HepG2 (cell line): Measurements from ENCODE around the gene MAN1C1. TPM values are rescaled to one million over a fixed set of nuclear protein-coding genes. Genes with fewer than 3 reads are reported as not detected.

Experiments
- ARNT2 ChIP-seq: sonication (generic); formaldehyde crosslinking; IDR thresholded peaks from 2 replicates; pipeline ENCODE4 v1.8.0; 2022; ENCODE audit warnings: mild to moderate bottlenecking, low read depth, missing genetic modification reagents, moderate library complexity
- GFI1 ChIP-seq: sonication (generic); formaldehyde crosslinking; IDR thresholded peaks from 2 replicates; pipeline ENCODE4 v1.5.0; 2020; ENCODE audit warnings: missing genetic modification reagents, mild to moderate bottlenecking, borderline replicate concordance
- KLF16 ChIP-seq, 2 experiments: sonication (generic) in 1 of 2; formaldehyde crosslinking in 1 of 2; IDR thresholded peaks; 2 replicates each; pipeline versions ENCODE4 v1.6.1 to v1.8.0; 2016 to 2023; ENCODE audit warnings: missing genetic modification reagents in 2 of 2, missing compliant biosample characterization in 1 of 2
- MTA1 ChIP-seq: sonication (generic); formaldehyde crosslinking; IDR thresholded peaks from 2 replicates; pipeline ENCODE4 v1.4.0; 2020; ENCODE audit warnings: missing genetic modification reagents, mild to moderate bottlenecking, borderline replicate concordance
- NFYB ChIP-seq: sonication (generic); formaldehyde crosslinking; IDR thresholded peaks from 2 replicates; pipeline ENCODE4 v1.4.0; 2020; ENCODE audit warnings: missing genetic modification reagents
- POLR2A ChIP-seq, 2 experiments: IDR thresholded peaks; 2 replicates each; pipeline ENCODE4 v1.6.1; 2011; ENCODE audit warnings: low read depth in 2 of 2, low read length in 2 of 2, mild to moderate bottlenecking in 1 of 2, moderate library complexity in 1 of 2; ENCODE audit not compliant: insufficient read depth in 1 of 2
- PTBP1 ChIP-seq: fragments of 200-400 bp; formaldehyde crosslinking; IDR thresholded peaks from 2 replicates; pipeline ENCODE4 v1.6.1; 2018; ENCODE audit warnings: low read length, low read depth; ENCODE audit not compliant: poor library complexity, severe bottlenecking
- TFDP1 ChIP-seq: IDR thresholded peaks from 2 replicates; pipeline ENCODE4 v1.6.1; 2016; ENCODE audit warnings: missing compliant biosample characterization, missing genetic modification reagents, borderline replicate concordance
- ZNF251 ChIP-seq: sonication (generic); formaldehyde crosslinking; IDR thresholded peaks from 2 replicates; pipeline ENCODE4 v1.9.0; 2021; ENCODE audit warnings: mild to moderate bottlenecking, missing genetic modification reagents
- ZNF547 ChIP-seq: sonication (generic); formaldehyde crosslinking; IDR thresholded peaks from 2 replicates; pipeline ENCODE4 v1.5.1; 2020; ENCODE audit warnings: mild to moderate bottlenecking, missing genetic modification reagents
- ZNF580 ChIP-seq: IDR thresholded peaks from 2 replicates; pipeline ENCODE4 v1.6.1; 2016; ENCODE audit warnings: low read depth, borderline replicate concordance
- ZNF652 ChIP-seq: IDR thresholded peaks from 2 replicates; pipeline ENCODE4 v1.6.1; 2016; ENCODE audit warnings: low read depth, borderline replicate concordance
- ZNF7 ChIP-seq: IDR thresholded peaks from 2 replicates; pipeline ENCODE4 v1.6.1; 2016; ENCODE audit warnings: missing biosample characterization, missing genetic modification reagents
- ZNF724P ChIP-seq: sonication (generic); formaldehyde crosslinking; IDR thresholded peaks from 2 replicates; pipeline ENCODE4 v1.8.0; 2022; ENCODE audit warnings: missing genetic modification reagents, borderline replicate concordance
- polyA plus RNA-seq, 8 experiments: library from polyadenylated mRNA; depleted of rRNA in 3 of 8; stranded (reverse) in 7 of 8; unstranded in 1 of 8; fragments of >200 nt; fragmentation: Illumina TruSeq in 4 of 8; extraction: Trizol in 4 of 8; gene quantifications; 2 replicates each; pipeline versions ENCODE4 v1.2.1 to v1.2.3, GENCODE V29; 2011 to 2016; ENCODE audit warnings: low read depth in 4 of 8, missing spikeins in 1 of 8, mixed read lengths in 1 of 8; ENCODE audit not compliant: insufficient read depth in 1 of 8
- total RNA-seq, 5 experiments: library from RNA; depleted of rRNA; stranded (reverse); fragments of >200 nt; fragmentation: Illumina TruSeq; extraction: Trizol; gene quantifications; 2 replicates each; pipeline ENCODE4 v1.2.3, GENCODE V29; 2016; ENCODE audit warnings: low read depth in 1 of 5
- TF ChIP-seq, protein P1 (sequence below): sonication (generic); formaldehyde crosslinking; IDR thresholded peaks from 2 replicates; pipeline ENCODE4 v1.4.0; 2020; ENCODE audit warnings: missing genetic modification reagents
- TF ChIP-seq, protein P2 (sequence below): sonication (generic); formaldehyde crosslinking; IDR thresholded peaks from 2 replicates; pipeline ENCODE4 v1.4.0; 2020; ENCODE audit warnings: missing genetic modification reagents
- TF ChIP-seq, protein P3 (sequence below): sonication (generic); formaldehyde crosslinking; IDR thresholded peaks from 2 replicates; pipeline ENCODE4 v1.8.1; 2023; ENCODE audit warnings: mild to moderate bottlenecking, moderate library complexity, missing genetic modification reagents
- TF ChIP-seq, protein P4 (sequence below): sonication (generic); formaldehyde crosslinking; IDR thresholded peaks from 2 replicates; pipeline ENCODE4 v1.5.1; 2020; ENCODE audit warnings: missing genetic modification reagents, mild to moderate bottlenecking, borderline replicate concordance

The MAN1C1 gene
- total and polyA plus RNA-seq, 2 of the 13 experiments (the other 11 are each of a cell fraction or from before 2014, with no cell fraction given), result 0.18 to 0.49 TPM

- TF ChIP-seq, protein P1, sequence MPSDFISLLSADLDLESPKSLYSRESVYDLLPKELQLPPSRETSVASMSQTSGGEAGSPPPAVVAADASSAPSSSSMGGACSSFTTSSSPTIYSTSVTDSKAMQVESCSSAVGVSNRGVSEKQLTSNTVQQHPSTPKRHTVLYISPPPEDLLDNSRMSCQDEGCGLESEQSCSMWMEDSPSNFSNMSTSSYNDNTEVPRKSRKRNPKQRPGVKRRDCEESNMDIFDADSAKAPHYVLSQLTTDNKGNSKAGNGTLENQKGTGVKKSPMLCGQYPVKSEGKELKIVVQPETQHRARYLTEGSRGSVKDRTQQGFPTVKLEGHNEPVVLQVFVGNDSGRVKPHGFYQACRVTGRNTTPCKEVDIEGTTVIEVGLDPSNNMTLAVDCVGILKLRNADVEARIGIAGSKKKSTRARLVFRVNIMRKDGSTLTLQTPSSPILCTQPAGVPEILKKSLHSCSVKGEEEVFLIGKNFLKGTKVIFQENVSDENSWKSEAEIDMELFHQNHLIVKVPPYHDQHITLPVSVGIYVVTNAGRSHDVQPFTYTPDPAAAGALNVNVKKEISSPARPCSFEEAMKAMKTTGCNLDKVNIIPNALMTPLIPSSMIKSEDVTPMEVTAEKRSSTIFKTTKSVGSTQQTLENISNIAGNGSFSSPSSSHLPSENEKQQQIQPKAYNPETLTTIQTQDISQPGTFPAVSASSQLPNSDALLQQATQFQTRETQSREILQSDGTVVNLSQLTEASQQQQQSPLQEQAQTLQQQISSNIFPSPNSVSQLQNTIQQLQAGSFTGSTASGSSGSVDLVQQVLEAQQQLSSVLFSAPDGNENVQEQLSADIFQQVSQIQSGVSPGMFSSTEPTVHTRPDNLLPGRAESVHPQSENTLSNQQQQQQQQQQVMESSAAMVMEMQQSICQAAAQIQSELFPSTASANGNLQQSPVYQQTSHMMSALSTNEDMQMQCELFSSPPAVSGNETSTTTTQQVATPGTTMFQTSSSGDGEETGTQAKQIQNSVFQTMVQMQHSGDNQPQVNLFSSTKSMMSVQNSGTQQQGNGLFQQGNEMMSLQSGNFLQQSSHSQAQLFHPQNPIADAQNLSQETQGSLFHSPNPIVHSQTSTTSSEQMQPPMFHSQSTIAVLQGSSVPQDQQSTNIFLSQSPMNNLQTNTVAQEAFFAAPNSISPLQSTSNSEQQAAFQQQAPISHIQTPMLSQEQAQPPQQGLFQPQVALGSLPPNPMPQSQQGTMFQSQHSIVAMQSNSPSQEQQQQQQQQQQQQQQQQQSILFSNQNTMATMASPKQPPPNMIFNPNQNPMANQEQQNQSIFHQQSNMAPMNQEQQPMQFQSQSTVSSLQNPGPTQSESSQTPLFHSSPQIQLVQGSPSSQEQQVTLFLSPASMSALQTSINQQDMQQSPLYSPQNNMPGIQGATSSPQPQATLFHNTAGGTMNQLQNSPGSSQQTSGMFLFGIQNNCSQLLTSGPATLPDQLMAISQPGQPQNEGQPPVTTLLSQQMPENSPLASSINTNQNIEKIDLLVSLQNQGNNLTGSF, result no peak
- TF ChIP-seq ZNF580 (CRISPR knock-in tag), result no peak
- TF ChIP-seq, protein P2, sequence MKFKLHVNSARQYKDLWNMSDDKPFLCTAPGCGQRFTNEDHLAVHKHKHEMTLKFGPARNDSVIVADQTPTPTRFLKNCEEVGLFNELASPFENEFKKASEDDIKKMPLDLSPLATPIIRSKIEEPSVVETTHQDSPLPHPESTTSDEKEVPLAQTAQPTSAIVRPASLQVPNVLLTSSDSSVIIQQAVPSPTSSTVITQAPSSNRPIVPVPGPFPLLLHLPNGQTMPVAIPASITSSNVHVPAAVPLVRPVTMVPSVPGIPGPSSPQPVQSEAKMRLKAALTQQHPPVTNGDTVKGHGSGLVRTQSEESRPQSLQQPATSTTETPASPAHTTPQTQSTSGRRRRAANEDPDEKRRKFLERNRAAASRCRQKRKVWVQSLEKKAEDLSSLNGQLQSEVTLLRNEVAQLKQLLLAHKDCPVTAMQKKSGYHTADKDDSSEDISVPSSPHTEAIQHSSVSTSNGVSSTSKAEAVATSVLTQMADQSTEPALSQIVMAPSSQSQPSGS (CRISPR knock-in tag), result no peak
- TF ChIP-seq, protein P3, sequence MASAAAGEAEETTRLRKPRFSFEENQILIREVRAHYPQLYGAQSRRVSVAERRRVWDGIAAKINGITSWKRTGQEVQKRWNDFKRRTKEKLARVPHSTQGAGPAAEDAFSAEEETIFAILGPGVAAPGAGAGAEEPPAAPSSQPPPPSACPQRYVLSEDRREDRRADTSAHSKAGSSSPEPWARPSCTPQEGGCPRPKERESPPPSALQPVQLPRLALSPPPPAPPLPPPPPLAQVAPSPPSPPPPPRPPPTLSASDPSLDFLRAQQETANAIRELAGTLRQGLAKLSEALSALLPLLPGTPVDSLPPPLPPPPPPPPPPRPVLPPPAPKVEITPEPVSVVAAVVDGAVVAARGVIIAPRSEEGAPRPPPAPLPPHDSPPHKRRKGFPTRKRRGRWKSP (CRISPR knock-in tag), result no peak
- no peak for TF ChIP-seq PTBP1
- no peak for TF ChIP-seq MTA1
- TF ChIP-seq ZNF652 (CRISPR knock-in tag), result no peak
- TF ChIP-seq ZNF251 (CRISPR knock-in tag), result no peak
- 0 out of 2 replicates have a peak, but pooled peaks have one; percentile 30 for TF ChIP-seq ZNF724P
- no peak for TF ChIP-seq ZNF7 (CRISPR knock-in tag)
- no peak for TF ChIP-seq ARNT2
- TF ChIP-seq ZNF547, result no peak
- TF ChIP-seq POLR2A (IDR thresholded peaks at IDR 0.05; ENCODE audit: insufficient read depth in 1 of 2, low read depth in 2 of 2, low read length in 2 of 2), result peak; percentile 6 to 10; a peak in 2 of 4 replicates
- TF ChIP-seq NFYB (CRISPR knock-in tag), result no peak
- TF ChIP-seq, protein P4, sequence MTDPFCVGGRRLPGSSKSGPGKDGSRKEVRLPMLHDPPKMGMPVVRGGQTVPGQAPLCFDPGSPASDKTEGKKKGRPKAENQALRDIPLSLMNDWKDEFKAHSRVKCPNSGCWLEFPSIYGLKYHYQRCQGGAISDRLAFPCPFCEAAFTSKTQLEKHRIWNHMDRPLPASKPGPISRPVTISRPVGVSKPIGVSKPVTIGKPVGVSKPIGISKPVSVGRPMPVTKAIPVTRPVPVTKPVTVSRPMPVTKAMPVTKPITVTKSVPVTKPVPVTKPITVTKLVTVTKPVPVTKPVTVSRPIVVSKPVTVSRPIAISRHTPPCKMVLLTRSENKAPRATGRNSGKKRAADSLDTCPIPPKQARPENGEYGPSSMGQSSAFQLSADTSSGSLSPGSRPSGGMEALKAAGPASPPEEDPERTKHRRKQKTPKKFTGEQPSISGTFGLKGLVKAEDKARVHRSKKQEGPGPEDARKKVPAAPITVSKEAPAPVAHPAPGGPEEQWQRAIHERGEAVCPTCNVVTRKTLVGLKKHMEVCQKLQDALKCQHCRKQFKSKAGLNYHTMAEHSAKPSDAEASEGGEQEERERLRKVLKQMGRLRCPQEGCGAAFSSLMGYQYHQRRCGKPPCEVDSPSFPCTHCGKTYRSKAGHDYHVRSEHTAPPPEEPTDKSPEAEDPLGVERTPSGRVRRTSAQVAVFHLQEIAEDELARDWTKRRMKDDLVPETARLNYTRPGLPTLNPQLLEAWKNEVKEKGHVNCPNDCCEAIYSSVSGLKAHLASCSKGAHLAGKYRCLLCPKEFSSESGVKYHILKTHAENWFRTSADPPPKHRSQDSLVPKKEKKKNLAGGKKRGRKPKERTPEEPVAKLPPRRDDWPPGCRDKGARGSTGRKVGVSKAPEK (CRISPR knock-in tag), result 0 out of 2 replicates have a peak, but pooled peaks have one; percentile 40
- 0 out of 4 replicates have a peak, but pooled peaks of 1 of the 2 experiments have one; percentile 30 for TF ChIP-seq KLF16 (CRISPR knock-in tag; IDR thresholded peaks at IDR 0.05)
- no peak for TF ChIP-seq GFI1 (CRISPR knock-in tag)
- no peak for TF ChIP-seq TFDP1 (CRISPR knock-in tag)
These were observed 204.5 kb downstream of the MAN1C1 start (continued) for GRCh38 chr1:25821112-25821476.
